ENCODE results near the gene SREBF1. TPM values are rescaled to one million over a fixed set of nuclear protein-coding genes. Genes with fewer than 3 reads are reported as not detected.

Gene SREBF1
- total RNA-seq, 1 experiment from 2014 or later, result 360 TPM

GRCh38 chr17:17789828-17790636 lies 46.8 kb downstream of the SREBF1 start:
- intact Hi-C loops (cut with micrococcal nuclease; ENCODE audit: unreplicated experiment), result no loop called here
- POLR2A ChIA-PET (ENCODE audit: unreplicated experiment), result no interaction called here

DNA sequence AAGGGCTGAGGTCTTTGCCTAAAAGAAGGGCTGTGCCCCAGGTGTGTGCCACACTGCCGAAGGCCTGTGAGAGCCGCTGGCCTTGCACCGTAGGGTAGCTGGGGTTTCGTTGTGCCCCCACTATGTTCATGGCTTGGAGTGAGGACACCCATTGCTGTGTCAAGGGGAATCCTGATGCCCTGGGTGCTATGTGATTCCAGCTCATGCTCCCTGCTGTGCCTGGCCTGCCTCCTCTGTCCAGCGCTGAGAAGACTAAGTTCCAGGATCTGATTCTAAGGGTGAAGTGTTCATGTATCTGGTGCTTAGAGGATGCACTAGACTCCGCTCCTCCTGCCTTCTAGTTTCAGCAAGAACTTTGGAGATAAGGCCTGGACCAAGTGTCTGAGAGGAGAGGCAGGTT lies 47.4 kb downstream of the SREBF1 start:
- Histone ChIP-seq H3K4me1 (replicated peaks; ENCODE audit: insufficient read depth) (peaks cover 16% of the 10 kb centered on the region), H3K4me2 (no peak overlapping the region), H4K20me1 (ENCODE audit: insufficient read depth) (peaks cover 93% of the 10 kb centered on the region), H2AFZ (no peak overlapping the region), H3K9me3 (ENCODE audit: insufficient read depth, low read depth) (no peaks in the 10 kb centered on the region), H3K36me3 (ENCODE audit: low read depth) (no peaks in the 10 kb centered on the region), H3K27me3 (ENCODE audit: insufficient read depth, low read depth) (no peaks in the 10 kb centered on the region), H3K79me2 (ENCODE audit: low read depth) (peaks cover 24% of the 10 kb centered on the region), H3K9me2 (ENCODE audit: insufficient read depth) (no peaks in the 10 kb centered on the region), H3F3A (ENCODE audit: insufficient read depth, low read depth) (peaks cover 9% of the 10 kb centered on the region; the same call in 1 of the 2 replicates), H3K27ac (no peak overlapping the region), H3K4me3 (no peak overlapping the region)
- no peak for DNase-seq
- CTCF ChIA-PET, result no interaction called here
- intact Hi-C loops (cut with micrococcal nuclease; ENCODE audit: unreplicated experiment), result no loop called here
- BruUV-seq (replicated peaks), result no TSS peak
- POLR2A ChIA-PET (ENCODE audit: unreplicated experiment), result no interaction called here
- no peak for TF ChIP-seq EZH2 (IDR thresholded peaks at IDR 0.05; ENCODE audit: low read depth)
- TF ChIP-seq, protein P1, sequence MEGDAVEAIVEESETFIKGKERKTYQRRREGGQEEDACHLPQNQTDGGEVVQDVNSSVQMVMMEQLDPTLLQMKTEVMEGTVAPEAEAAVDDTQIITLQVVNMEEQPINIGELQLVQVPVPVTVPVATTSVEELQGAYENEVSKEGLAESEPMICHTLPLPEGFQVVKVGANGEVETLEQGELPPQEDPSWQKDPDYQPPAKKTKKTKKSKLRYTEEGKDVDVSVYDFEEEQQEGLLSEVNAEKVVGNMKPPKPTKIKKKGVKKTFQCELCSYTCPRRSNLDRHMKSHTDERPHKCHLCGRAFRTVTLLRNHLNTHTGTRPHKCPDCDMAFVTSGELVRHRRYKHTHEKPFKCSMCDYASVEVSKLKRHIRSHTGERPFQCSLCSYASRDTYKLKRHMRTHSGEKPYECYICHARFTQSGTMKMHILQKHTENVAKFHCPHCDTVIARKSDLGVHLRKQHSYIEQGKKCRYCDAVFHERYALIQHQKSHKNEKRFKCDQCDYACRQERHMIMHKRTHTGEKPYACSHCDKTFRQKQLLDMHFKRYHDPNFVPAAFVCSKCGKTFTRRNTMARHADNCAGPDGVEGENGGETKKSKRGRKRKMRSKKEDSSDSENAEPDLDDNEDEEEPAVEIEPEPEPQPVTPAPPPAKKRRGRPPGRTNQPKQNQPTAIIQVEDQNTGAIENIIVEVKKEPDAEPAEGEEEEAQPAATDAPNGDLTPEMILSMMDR (conservative IDR thresholded peaks at IDR 0.05), result no peak

More at GRCh38 chr17:17789828-17790636, 46.8 kb downstream of the SREBF1 start:
- H3K27ac ChIP-seq, result no peak overlapping the region
- CTCF ChIA-PET, result interaction anchor here (0.6 kb wide), 1 partner anchor 109 kb away, joined by 5 read pairs; no protein-coding TSS in a partner anchor
- BruUV-seq (replicated peaks), result no TSS peak
- peaks cover 93% of the 10 kb centered on the region for H4K20me1 ChIP-seq (ENCODE audit: insufficient read depth)
- H3K36me3 ChIP-seq (ENCODE audit: low read depth), result no peaks in the 10 kb centered on the region
- TF ChIP-seq EZH2 (IDR thresholded peaks at IDR 0.05; ENCODE audit: low read depth), result no peak
- TF ChIP-seq, protein P1 (conservative IDR thresholded peaks at IDR 0.05), result no peak
- H3K4me2 ChIP-seq, result no peak overlapping the region
- no peaks in the 10 kb centered on the region for H3K9me3 ChIP-seq (ENCODE audit: insufficient read depth, low read depth)
- H3F3A ChIP-seq (ENCODE audit: insufficient read depth, low read depth), result peaks cover 6% of the 10 kb centered on the region; the same call in 1 of the 2 replicates
- no peak overlapping the region for H2AFZ ChIP-seq
- peaks cover 15% of the 10 kb centered on the region for H3K4me1 ChIP-seq (replicated peaks; ENCODE audit: insufficient read depth)
- no peaks in the 10 kb centered on the region for H3K9me2 ChIP-seq (ENCODE audit: insufficient read depth)
- DNase-seq, result no peak
- no peak overlapping the region for H3K4me3 ChIP-seq
- peaks cover 21% of the 10 kb centered on the region for H3K79me2 ChIP-seq (ENCODE audit: low read depth)
- H3K27me3 ChIP-seq (ENCODE audit: insufficient read depth, low read depth), result no peaks in the 10 kb centered on the region

DNA sequence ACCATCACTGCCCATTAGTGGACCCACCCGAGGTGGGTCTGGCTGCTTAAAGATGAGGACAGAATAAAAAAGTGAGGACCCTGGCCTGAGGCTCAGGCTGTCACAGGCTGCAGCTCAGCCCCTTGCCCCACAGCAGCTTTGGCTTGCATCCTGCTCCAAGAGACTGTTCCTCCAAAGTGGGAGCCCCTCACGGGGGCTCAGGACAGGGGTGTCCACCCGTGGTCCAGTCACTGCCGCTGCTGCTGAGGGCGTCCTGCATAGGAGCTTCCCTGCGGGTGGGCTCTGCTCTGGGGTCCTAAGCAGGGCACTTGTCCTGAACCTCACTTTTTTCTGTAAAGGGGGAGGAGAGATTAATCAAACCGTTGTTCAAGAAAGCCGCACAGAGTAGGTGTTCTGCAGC lies 47.8 kb downstream of the SREBF1 start:
- Histone ChIP-seq H2AFZ (no peak overlapping the region), H3K4me3 (no peak overlapping the region), H3K79me2 (ENCODE audit: low read depth) (peaks cover 28% of the 10 kb centered on the region), H3K36me3 (ENCODE audit: low read depth) (no peaks in the 10 kb centered on the region), H3K9me3 (ENCODE audit: insufficient read depth, low read depth) (no peaks in the 10 kb centered on the region), H3F3A (ENCODE audit: insufficient read depth, low read depth) (peaks cover 9% of the 10 kb centered on the region; the same call in 1 of the 2 replicates), H3K4me1 (replicated peaks; ENCODE audit: insufficient read depth) (peaks cover 16% of the 10 kb centered on the region), H4K20me1 (ENCODE audit: insufficient read depth) (peaks cover 93% of the 10 kb centered on the region), H3K4me2 (no peak overlapping the region), H3K9me2 (ENCODE audit: insufficient read depth) (no peaks in the 10 kb centered on the region), H3K27ac (no peak overlapping the region), H3K27me3 (ENCODE audit: insufficient read depth, low read depth) (no peaks in the 10 kb centered on the region)
- intact Hi-C loops (cut with micrococcal nuclease; ENCODE audit: unreplicated experiment), result no loop called here
- DNase-seq, result no peak
- ChIA-PET POLR2A (ENCODE audit: unreplicated experiment) (no interaction called here), CTCF (no interaction called here)
- BruUV-seq (replicated peaks), result no TSS peak
- TF ChIP-seq EZH2 (IDR thresholded peaks at IDR 0.05; ENCODE audit: low read depth), result no peak
- TF ChIP-seq, protein P1 (conservative IDR thresholded peaks at IDR 0.05), result no peak
